ENCODE data around the gene CLDND1. TPM values are rescaled to one million over a fixed set of nuclear protein-coding genes. Genes with fewer than 3 reads are reported as not detected.
A peak's percentile ranks its signal among the peaks of the same experiment; 100 is the strongest.

The CLDND1 gene
- total RNA-seq, 1 donor from 2014 or later: 124 TPM

GRCh38 chr3:98530676-98531075 lies 8.0 kb upstream of the CLDND1 start:
- no peak for DNase-seq (ENCODE audit: low read depth)
- no peak for TF ChIP-seq CTCF (IDR thresholded peaks at IDR 0.05; ENCODE audit: insufficient read depth, low read length, poor library complexity, severe bottlenecking)

DNA sequence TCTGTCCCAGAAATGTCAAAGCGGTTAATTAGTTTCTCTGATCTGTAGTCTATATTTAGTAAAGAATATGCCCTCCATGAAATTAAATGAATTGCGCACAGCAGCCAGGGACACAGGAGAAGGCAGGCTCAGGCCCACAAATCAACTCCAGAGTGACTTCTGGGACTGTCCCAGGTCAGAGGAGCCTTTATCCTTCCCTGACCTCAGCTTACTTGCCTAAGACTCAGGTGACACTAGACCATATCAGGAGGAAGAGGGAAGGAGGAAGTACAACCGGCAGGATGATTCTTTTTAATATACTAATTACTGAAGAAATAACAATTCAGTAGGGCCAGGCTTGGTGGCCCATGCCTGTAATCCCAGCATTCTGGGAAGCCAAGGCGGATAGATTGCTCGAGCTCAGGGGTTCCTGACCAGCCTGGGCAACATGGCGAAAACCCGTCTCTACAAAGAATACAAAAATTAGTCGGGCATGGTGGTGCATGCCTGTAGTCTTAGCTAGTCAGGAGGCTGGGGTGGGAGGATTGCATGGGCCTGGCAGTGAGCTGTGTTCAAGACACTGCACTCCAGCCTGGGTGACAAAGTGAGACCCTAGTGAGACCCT lies 7.3 kb upstream of the CLDND1 start:
- Histone ChIP-seq H3K4me3 (ENCODE audit: low read depth, low read length) (no peak overlapping the region), H3K36me3 (ENCODE audit: control insufficient read depth, insufficient read depth, low read length) (no peaks in the 10 kb centered on the region), H3K27me3 (ENCODE audit: control insufficient read depth, insufficient read depth, low read length) (no peaks in the 10 kb centered on the region)
- DNase-seq (ENCODE audit: low read depth): no peak
- TF ChIP-seq CTCF (IDR thresholded peaks at IDR 0.05; ENCODE audit: insufficient read depth, low read length, poor library complexity, severe bottlenecking): no peak

More at GRCh38 chr3:98530676-98531075, 8.0 kb upstream of the CLDND1 start:
- H3K27me3 ChIP-seq (ENCODE audit: control insufficient read depth, insufficient read depth, low read length): no peaks in the 10 kb centered on the region
- no peak overlapping the region for H3K4me3 ChIP-seq (ENCODE audit: low read depth, low read length)
- H3K36me3 ChIP-seq (ENCODE audit: control insufficient read depth, insufficient read depth, low read length): no peaks in the 10 kb centered on the region

- TF ChIP-seq CTCF (IDR thresholded peaks at IDR 0.05; ENCODE audit: insufficient read depth, low read length, poor library complexity, severe bottlenecking): no peak
- H3K27me3 ChIP-seq (ENCODE audit: control insufficient read depth, insufficient read depth, low read length): no peaks in the 10 kb centered on the region
- H3K4me3 ChIP-seq (ENCODE audit: low read depth, low read length): no peak overlapping the region
- no peaks in the 10 kb centered on the region for H3K36me3 ChIP-seq (ENCODE audit: control insufficient read depth, insufficient read depth, low read length)
- no peak for DNase-seq (ENCODE audit: low read depth)
Observed at GRCh38 chr3:98528474-98529346, 6.0 kb upstream of the CLDND1 start.

GRCh38 chr3:98525494-98525893 lies 2.8 kb upstream of the CLDND1 start:
- H3K27me3 ChIP-seq (ENCODE audit: control insufficient read depth, insufficient read depth, low read length): no peaks in the 10 kb centered on the region
- no peaks in the 10 kb centered on the region for H3K36me3 ChIP-seq (ENCODE audit: control insufficient read depth, insufficient read depth, low read length)
- H3K4me3 ChIP-seq (ENCODE audit: low read depth, low read length): no peak overlapping the region
- TF ChIP-seq CTCF (IDR thresholded peaks at IDR 0.05; ENCODE audit: insufficient read depth, low read length, poor library complexity, severe bottlenecking): no peak
- DNase-seq (ENCODE audit: low read depth): no peak

- DNase-seq (ENCODE audit: low read depth): peak; percentile 44
- H3K4me3 ChIP-seq (ENCODE audit: low read depth, low read length): peak overlapping the region; percentile 72
- no peaks in the 10 kb centered on the region for H3K36me3 ChIP-seq (ENCODE audit: control insufficient read depth, insufficient read depth, low read length)
- H3K27me3 ChIP-seq (ENCODE audit: control insufficient read depth, insufficient read depth, low read length): no peaks in the 10 kb centered on the region
- no peak for TF ChIP-seq CTCF (IDR thresholded peaks at IDR 0.05; ENCODE audit: insufficient read depth, low read length, poor library complexity, severe bottlenecking)
Observed at GRCh38 chr3:98521897-98522543, 682 bp downstream of the CLDND1 start.

Measured in kidney epithelial cell (primary cell).